HUES48 (cell line): ENCODE results near the gene TENT5C.

Experiments used
- H3K27ac ChIP-seq: one replicate; pipeline ENCODE4 v1.7.0; 2013; ENCODE audit warnings: low read depth, low read length, inconsistent platforms
- H3K27me3 ChIP-seq: 2 replicates; pipeline ENCODE4 v1.6.1; 2013; ENCODE audit warnings: mild to moderate bottlenecking, low read length; ENCODE audit not compliant: control insufficient read depth, insufficient read depth
- H3K36me3 ChIP-seq: 2 replicates; pipeline ENCODE4 v1.6.1; 2013; ENCODE audit warnings: low read length; ENCODE audit not compliant: control insufficient read depth, insufficient read depth
- H3K4me1 ChIP-seq: 2 replicates; pipeline ENCODE4 v1.6.1; 2013; ENCODE audit warnings: mild to moderate bottlenecking, low read length; ENCODE audit not compliant: control insufficient read depth, insufficient read depth
- H3K4me3 ChIP-seq: 2 replicates; pipeline ENCODE4 v1.5.1; 2013; ENCODE audit warnings: mild to moderate bottlenecking, low read depth, low read length
- H3K9ac ChIP-seq: 2 replicates; pipeline ENCODE4 v1.6.1; 2013; ENCODE audit warnings: mild to moderate bottlenecking, low read depth, low read length, moderate library complexity
- H3K9me3 ChIP-seq: 2 replicates; pipeline ENCODE4 v1.6.1; 2013; ENCODE audit warnings: low read length; ENCODE audit not compliant: control insufficient read depth, insufficient read depth

TENT5C gene

DNA sequence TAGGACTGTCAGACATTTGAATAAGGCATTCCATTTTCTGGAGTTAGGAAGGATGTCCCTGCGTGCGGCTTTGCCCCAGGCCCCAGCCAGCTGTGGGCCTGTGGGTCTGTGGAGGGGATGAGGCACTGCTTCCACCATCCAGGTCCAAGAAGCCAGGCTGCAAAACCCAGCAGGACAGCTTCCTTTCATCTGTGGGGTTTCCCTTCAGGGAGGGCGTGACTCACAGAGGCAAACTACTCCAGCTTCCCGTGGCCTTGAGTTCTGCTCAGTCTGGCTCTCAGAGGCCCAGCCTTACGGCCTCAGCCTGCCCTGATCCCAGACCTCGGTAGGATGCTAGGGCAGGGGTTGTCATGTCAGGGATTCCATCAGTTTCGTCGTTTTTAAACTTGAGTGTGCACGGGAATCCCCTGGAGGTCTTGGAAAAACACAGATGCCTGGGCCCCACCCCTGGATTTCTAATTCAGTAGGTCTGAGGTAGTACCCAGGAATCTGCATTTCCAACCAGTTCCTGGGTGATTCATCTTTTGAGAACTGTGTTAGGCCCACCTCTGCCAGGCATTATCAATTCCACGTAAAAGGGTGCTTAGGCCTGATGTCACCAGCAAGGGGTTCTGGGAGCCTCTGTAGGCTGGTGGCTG is 32.3 kb upstream of the TENT5C start:
- Histone ChIP-seq H3K9me3 (no peaks in the 10 kb centered on the region), H3K9ac (no peak overlapping the region), H3K27ac (no peak overlapping the region), H3K36me3 (no peaks in the 10 kb centered on the region), H3K27me3 (no peaks in the 10 kb centered on the region), H3K4me1 (no peaks in the 10 kb centered on the region), H3K4me3 (no peak overlapping the region)

DNA sequence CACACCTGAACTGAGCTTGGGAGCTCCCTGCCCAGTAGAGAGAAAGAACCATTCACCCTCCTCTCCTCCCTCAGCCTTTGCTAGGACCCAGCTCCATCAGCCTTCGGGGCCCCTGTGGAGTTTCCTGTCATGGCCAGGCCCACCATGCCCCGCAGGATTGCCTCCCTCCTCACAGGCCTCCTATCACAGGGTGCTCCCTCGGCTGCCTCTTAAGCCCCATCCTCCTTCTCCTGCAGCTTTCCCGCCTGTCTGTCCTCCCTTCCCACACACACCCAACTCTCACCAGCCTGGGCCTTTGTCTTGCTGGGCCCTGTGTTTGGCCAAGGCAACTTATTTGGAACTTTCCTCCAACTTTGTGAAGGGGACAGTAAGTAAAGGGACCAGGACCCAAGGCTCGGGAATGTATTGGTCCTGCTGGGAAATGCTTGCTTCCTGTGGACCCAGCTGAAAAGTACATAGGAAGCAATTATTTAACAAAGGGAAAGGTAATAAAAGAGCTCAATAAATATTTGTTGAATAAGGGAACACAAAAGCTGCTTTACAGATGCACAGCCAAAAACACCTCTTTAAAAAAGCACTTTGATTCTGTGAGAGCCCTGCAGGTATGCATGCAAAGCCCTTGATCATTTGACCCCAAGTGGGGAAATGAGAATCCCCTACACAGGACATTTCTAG is 31.6 kb upstream of the TENT5C start:
- H3K4me3 ChIP-seq, result no peak overlapping the region
- no peaks in the 10 kb centered on the region for H3K9me3 ChIP-seq
- no peak overlapping the region for H3K9ac ChIP-seq
- no peaks in the 10 kb centered on the region for H3K27me3 ChIP-seq
- H3K4me1 ChIP-seq, result no peaks in the 10 kb centered on the region
- H3K36me3 ChIP-seq, result no peaks in the 10 kb centered on the region
- no peak overlapping the region for H3K27ac ChIP-seq

DNA sequence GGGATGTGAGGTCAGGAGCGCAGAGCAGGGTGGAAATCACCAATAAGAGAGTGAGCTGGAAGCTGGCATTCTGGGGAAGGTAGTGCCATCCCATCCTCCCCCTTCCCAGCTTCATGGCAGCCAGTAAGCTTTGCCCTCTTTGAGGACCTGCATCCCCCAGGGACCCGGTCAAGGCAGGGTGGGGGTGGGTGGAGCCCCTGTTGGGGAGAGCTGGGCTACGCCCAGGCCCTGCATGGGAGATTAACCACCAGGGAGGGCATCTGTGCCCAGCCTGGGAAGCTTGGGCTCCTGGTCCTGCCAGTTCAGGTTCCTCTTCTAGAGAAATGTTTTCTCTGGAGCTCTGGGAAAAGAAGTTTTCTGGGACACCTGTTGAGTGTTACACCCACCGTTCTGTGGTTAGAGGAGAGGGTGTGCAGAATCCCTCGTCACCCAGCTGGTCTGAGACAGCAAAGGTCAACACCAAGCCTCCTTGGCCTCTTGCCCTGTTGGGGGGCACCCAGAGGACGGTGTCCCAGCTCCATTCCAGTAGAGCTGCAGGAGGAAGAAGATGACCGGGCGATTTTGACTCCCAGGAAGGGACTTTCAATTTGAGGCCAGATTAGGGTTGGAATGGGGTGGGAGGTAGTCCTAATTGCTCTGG is 30.1 kb upstream of the TENT5C start:
- no peaks in the 10 kb centered on the region for H3K27me3 ChIP-seq
- H3K4me1 ChIP-seq, result no peaks in the 10 kb centered on the region
- no peak overlapping the region for H3K9ac ChIP-seq

DNA sequence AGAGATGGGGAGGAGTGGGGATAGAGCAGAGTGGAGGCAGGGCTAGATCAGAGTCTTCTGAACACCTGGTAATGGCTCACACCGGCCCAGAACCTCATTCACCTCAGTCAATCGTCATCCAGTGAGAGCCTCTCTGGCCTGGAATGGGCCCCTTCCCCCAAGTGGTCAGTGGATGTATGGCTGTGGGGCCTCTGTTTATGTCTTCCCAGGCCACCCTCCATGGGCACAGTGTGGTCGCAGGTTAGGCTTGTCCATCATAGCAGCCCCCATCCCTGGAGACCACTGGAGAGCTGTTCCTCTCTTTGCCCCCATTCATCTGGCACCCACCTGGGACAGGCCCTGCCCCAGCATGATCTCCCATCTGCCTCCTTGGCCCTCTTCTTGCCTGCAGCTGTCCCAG is 29.6 kb upstream of the TENT5C start:
- Histone ChIP-seq H3K27me3 (no peaks in the 10 kb centered on the region), H3K9ac (no peak overlapping the region), H3K4me3 (no peak overlapping the region), H3K27ac (no peak overlapping the region), H3K36me3 (no peaks in the 10 kb centered on the region), H3K9me3 (no peaks in the 10 kb centered on the region), H3K4me1 (no peaks in the 10 kb centered on the region)

More for the DNA sequence above, 30.1 kb upstream of the TENT5C start:
- no peak overlapping the region for H3K27ac ChIP-seq
- no peak overlapping the region for H3K4me3 ChIP-seq
- H3K9me3 ChIP-seq, result no peaks in the 10 kb centered on the region
- H3K36me3 ChIP-seq, result no peaks in the 10 kb centered on the region

DNA sequence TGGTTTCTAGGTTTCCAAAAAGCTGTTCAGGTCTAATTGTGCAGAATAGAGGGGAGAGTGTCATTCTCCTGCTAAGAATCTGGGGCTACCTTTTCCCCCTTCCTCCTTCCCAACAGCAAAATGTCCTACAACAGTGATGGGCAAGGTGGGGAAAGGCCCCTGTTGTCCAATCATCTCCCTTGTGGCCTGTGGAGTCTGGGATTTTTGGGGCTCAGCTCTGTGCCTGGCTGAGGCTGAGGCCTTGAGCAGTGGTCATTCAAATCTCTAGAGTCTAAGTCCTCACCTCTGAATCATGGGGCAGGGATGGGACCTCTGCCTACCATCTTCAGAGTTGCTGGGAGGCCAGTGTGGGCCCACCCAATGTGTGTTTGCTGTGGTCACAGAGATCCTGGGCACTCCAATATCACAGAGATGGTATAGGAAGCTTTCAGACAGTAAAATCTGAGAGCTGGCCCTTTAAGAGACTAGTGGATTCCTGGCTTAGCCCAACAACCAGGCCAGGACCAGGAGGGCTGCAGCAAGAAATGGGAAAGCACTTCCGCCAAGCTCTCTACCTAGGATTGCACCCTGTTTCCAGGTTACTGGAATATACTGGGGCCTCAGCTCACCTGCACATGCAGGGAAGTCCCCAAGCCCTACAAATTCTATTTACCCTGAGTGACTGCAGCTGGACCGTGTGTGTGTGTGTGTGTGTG is 28.5 kb upstream of the TENT5C start:
- Histone ChIP-seq H3K9ac (no peak overlapping the region), H3K27me3 (no peaks in the 10 kb centered on the region), H3K27ac (no peak overlapping the region), H3K9me3 (no peaks in the 10 kb centered on the region), H3K4me3 (no peak overlapping the region), H3K4me1 (no peaks in the 10 kb centered on the region), H3K36me3 (no peaks in the 10 kb centered on the region)

DNA sequence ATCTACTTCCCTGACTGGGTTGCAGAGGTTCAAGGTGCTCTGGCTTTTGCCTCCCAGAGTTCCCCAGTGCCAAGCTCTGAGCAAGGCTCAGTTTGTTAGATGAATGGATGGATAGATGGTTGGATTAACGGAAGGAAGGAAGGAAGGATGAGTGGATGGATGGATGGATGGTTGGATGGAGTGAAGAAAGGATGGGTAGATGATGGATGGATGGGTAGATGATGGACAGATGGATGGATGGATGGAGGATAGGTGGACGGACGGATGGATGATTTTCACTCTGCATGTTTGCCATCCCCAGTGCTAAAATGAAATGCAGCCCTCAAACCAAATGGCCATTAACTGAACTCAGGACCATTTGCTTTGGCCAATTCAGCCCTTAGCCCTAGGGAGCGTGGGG is 27.4 kb upstream of the TENT5C start:
- no peak overlapping the region for H3K4me3 ChIP-seq
- H3K36me3 ChIP-seq, result no peaks in the 10 kb centered on the region
- H3K4me1 ChIP-seq, result no peaks in the 10 kb centered on the region
- H3K27ac ChIP-seq, result no peak overlapping the region
- no peak overlapping the region for H3K9ac ChIP-seq
- H3K9me3 ChIP-seq, result no peaks in the 10 kb centered on the region
- H3K27me3 ChIP-seq, result no peaks in the 10 kb centered on the region

DNA sequence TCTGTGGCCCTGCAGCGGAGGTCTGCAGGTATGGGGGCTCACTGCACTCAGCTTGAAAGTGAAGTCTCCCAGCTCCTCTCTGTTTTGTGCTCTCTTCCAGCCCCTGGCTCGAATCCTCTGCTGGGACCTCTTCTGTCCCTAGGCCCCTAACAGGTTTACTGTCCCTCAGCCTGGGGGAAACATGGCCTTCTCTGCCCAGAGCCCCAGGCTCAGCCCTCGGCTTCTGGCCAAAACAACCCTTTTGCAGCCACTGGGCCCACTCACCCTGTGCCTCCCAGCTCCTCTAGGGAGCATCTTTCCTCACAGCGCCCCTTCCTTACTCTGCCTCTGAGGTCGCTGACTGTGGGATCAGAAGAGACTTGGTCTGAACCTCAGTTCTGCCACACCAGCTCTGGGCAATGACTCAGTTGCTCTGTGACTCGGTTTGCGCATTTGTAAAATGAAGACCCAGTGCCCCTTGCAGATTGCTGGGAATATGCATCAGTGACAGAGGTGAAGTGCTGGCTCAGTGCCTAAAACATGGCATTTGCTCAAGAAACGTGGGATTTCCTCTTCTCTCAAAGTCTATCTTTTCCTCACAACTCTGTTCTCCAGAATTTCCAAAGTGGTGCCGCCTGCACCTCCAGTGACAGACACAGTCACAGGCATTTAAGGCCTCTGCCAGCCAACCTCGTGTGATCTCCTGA is 26.5 kb upstream of the TENT5C start:
- Histone ChIP-seq H3K4me3 (no peak overlapping the region), H3K27ac (no peak overlapping the region), H3K9ac (no peak overlapping the region), H3K4me1 (no peaks in the 10 kb centered on the region), H3K9me3 (no peaks in the 10 kb centered on the region), H3K27me3 (no peaks in the 10 kb centered on the region), H3K36me3 (no peaks in the 10 kb centered on the region)

DNA sequence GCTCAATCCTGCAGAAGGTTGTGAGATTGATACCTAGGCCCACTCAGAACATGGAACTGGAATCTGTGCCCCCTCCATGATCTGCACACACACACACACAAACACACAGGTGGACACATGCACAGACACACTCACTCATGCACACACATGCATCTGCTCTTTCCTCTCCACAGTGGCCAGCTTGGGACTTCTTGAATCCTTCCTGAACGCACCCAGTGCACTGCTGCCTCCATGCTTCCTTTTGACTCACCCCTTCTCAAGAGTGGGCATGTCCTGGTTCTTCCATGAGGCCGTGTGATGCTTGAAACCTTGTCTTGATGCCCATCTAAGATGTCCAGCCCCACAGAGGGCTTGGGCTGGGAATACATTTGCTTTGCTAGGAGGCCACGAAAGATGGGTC is 25.4 kb upstream of the TENT5C start:
- no peaks in the 10 kb centered on the region for H3K36me3 ChIP-seq
- no peaks in the 10 kb centered on the region for H3K9me3 ChIP-seq

DNA sequence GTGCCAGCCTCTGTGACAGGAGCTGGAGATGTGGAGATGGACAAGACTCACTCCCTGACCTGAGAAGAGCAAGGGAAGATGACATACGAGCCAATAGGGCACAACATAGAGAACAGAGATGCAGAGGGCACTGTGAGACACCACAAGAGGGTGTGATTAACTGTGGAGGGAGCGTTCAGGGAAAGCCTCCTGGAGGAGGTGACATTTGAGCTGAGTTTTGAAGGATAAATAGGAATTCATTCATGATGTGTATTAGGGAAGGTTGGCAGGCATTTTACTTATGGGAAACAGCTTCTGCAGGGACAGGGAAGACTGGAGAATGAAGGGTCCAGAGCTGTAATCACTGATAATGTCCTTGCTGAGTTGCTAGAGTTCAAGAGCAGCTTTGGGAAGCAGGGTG is 25.0 kb upstream of the TENT5C start:
- Histone ChIP-seq H3K4me1 (no peaks in the 10 kb centered on the region), H3K36me3 (no peaks in the 10 kb centered on the region), H3K9me3 (no peaks in the 10 kb centered on the region), H3K9ac (no peak overlapping the region), H3K4me3 (no peak overlapping the region), H3K27ac (no peak overlapping the region), H3K27me3 (no peaks in the 10 kb centered on the region)

More for the DNA sequence above, 25.4 kb upstream of the TENT5C start:
- no peaks in the 10 kb centered on the region for H3K27me3 ChIP-seq
- no peak overlapping the region for H3K27ac ChIP-seq
- no peak overlapping the region for H3K9ac ChIP-seq
- H3K4me1 ChIP-seq, result no peaks in the 10 kb centered on the region
- no peak overlapping the region for H3K4me3 ChIP-seq

DNA sequence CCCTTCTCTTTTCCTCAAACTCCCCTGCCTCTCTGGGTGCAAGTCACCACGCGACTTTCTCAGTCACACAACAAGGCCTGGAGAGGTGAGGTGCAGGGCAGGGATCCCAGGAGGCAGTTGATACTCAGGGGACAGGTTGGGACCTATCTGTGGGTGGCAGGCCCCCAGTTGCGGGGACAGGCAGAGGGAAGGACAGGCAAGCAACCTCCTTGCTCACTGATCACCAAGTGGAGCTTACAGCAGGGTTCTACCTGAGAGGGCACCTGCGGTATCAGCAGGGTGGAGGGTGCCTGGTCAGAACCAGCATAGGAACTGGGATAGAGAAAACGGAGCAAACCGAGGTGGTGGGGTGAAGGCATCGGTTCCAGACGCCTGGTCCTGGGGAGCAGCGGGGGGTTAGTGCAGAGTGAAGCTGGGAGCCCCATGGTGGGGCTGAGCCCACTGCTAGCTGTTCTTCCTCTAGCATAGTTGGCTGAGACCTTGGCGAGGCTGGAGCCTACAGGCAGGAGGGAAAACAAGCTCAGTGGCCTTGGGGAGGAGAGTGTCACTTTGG is 24.4 kb upstream of the TENT5C start:
- Histone ChIP-seq H3K4me1 (no peaks in the 10 kb centered on the region), H3K27me3 (no peaks in the 10 kb centered on the region), H3K4me3 (no peak overlapping the region), H3K9ac (no peak overlapping the region), H3K27ac (no peak overlapping the region), H3K36me3 (no peaks in the 10 kb centered on the region), H3K9me3 (no peaks in the 10 kb centered on the region)
